ENCODE measurements around the gene TTC14.
"Not testable (repeated sequence)": the region's sequence is repeated elsewhere in the genome, so short reads cannot be mapped to it uniquely, and the experiment has no call there.

The TTC14 gene

DNA sequence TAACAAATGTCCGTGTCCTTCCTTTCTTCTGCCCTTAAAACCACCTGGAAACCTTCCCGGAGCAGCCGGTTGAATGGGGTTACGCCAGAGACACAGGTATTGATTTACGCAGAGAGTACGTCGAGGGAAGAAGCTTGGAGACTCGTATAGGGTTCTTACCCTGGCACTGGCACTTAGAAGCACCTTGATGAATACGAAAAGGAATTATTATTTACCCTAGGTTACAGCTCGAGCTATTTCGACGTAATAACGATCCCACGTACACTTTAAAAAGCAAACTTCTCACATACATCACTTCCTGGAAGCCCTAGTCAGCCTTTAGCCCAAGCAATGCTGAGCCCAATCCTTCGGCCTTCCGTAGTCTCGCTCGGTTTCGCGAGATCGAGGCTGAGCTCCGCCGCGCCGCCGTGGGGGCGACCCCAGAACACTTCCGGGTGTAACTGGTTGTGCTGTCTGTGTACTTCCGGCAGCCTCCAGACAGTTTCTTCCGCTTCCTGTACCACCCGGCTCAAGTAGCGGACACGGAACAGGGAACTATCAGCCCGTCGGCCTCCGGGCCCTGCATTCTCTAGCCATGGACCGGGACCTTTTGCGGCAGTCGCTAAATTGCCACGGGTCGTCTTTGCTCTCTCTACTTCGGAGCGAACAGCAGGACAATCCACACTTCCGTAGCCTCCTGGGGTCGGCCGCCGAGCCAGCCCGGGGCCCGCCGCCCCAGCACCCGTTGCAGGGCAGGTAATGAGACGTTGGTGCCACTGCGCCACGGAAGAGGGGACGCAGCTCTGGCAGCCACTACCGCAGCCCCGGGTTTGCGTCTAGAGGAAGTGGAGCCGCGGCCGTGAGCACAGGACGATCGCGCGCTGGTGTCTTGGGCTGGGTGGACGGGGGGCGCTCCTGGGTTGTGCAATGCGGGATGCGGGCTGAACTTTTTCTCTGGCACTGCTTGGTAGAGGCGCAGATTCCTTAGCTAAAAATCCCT lies at the start of gene TTC14:
Gene TTC14, plus strand, starts transcription at position 476 of the 979 bp plus-strand sequence. Its CDS starts 99 bp downstream, at position 575.
- peak; percentile 90 to 91 for DNase-seq (ENCODE audit: low read depth in 2 of 2)

- no peak for DNase-seq (ENCODE audit: low read depth in 2 of 2)
Observed at GRCh38 chr3:180563406-180563805, 38.6 kb upstream of the TTC14 start.

DNA sequence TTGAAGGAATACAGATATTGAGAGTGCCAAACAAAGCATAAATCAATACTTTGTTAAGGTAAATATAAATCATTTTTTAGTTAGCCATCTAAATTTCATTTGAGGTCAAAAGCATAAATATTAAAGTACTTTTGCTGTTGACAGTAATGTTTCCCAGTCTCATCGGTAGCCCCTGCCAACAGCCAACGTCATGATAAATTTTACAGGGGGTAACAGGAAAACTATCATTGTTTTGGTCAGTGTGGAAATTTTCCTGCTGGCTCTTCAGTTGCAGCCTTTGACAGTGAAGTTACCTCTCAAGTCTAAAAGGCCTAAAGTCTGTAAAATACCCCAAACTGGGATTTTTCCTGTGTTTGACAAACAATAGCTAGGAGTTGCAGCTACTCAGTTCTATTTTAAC lies 37.3 kb upstream of the TTC14 start:
- DNase-seq (ENCODE audit: low read depth in 2 of 2) = no peak

GRCh38 chr3:180570238-180570637 lies 31.7 kb upstream of the TTC14 start:
- DNase-seq (ENCODE audit: low read depth in 2 of 2) = no peak

DNA sequence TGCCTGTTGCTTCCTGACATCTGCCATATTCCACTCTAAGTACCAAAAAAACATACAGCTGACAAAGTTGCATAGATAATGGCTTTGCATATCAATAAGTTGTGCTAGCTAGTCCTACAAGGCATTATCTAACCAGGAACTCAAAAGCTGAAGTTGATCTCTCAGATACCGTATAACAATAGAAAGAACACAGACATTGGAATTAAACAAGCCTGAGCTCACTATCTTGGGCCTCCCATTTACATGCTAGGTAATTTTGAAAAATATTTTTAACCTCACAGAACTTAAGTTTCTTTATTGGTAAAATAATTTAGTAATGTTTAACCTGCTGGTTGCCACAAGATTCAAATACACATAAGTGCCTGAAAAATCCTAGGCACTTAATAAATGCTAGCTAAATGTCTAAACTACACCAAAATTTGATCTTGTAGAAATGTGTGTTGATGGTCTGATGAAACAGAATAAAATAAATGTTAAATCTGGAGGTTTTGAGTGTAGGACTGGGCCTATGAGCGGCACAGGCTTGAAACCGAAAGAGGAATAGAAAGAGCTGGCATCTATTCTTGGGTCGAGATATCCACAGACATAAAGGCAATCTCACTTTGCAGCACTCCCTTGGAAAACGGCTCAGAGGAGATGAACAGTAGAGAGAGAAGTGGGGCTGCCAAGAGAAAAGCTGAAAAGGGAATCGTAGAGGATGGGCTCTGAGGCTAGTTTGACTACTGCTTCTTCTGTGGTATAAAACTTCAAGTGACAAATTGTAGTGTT lies 29.9 kb upstream of the TTC14 start:
- no peak for DNase-seq (ENCODE audit: low read depth in 2 of 2)

DNA sequence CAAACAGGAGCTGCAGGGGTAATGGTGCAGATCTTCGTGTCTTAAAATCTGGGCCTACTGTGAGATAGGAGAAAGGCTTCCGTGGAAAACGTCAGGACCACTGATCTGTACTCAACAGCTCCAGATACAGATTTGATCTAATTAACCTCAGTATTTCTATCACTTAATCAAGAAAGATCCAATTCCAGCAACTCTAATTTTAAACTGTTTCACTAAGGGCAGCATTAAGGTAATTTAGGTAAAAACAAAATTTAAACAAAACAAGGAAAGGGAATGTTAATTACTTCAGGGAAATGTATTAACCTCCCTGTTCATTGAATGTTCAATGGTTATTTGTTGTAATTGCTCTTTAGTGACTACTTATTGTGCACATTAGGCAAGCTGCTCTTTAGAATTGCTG lies 26.4 kb upstream of the TTC14 start:
- DNase-seq (ENCODE audit: low read depth in 2 of 2) = no peak

- DNase-seq (ENCODE audit: low read depth in 2 of 2) = no peak
Observed at GRCh38 chr3:180580934-180581333, 21.0 kb upstream of the TTC14 start.

- DNase-seq (ENCODE audit: low read depth in 2 of 2) = no peak
Observed at GRCh38 chr3:180590396-180590795, 11.6 kb upstream of the TTC14 start.

DNA sequence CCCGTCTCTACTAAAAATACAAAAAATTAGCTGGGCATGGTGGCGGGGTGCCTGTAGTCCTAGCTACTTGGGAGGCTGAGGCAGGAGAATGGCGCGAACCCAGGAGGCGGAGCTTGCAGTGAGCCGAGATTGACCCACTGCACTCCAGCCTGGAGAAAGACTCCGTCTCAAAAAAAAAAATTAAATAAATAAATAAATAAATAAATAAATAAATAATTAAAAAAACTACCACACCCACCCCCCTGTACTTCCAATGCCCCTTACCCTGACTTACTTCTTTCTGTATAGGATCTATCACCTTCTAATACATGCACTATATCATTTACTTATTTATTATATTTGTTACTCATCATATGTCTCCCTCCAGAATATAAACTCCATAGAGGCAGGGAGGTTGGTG lies 8.3 kb upstream of the TTC14 start:
- DNase-seq (ENCODE audit: low read depth in 2 of 2) = not testable (repeated sequence)

GRCh38 chr3:180594631-180595558 lies 7.1 kb upstream of the TTC14 start:
- peak in 1 of 2 experiments; percentile 36 for DNase-seq (ENCODE audit: low read depth in 2 of 2)

DNA sequence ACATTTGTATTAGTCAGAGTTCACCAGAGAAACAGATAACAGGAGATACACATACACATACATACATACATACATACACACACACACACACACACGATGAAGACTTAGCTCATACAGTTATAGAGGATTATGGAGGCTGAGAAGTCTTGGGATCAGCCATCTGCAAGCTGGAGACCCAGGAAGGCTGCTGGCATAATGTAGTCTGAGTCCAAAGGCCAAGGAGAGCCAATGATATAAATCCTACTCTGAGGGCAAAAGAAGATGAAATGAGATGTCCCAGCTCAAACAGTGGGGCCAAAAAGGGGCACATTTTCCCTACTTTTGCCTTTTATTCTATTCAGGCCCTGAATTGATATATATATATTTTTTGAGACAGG lies 6.4 kb upstream of the TTC14 start:
- no peak for DNase-seq (ENCODE audit: low read depth in 2 of 2)

GRCh38 chr3:180600473-180600872 lies 1.5 kb upstream of the TTC14 start:
- no peak for DNase-seq (ENCODE audit: low read depth in 2 of 2)

- DNase-seq (ENCODE audit: low read depth in 2 of 2) = no peak
Observed at GRCh38 chr3:180611006-180611405, 9.0 kb downstream of the TTC14 start.

GRCh38 chr3:180612364-180612763 lies 10.4 kb downstream of the TTC14 start:
- no peak for DNase-seq (ENCODE audit: low read depth in 2 of 2)

DNA sequence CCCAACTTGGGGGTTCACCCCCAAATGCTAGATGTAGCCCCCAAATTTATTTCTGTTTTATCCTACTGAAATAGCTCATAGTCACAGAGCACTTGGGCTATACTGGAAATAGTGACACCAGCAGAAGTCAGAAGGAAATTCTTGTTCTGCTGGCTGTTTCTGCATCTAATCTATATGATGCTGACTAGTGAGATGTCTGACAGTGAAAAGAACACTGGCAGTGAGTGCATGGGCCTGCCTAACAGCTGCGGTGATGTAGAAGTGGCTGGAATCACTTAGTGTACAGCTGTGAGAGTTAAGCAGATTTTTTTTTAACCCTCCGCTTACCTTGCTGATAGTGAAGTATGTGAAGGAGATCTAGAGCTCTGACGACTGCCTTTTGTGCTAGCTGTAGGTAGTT lies 14.0 kb downstream of the TTC14 start:
- DNase-seq (ENCODE audit: low read depth in 2 of 2) = no peak

GRCh38 chr3:180617049-180617448 lies 15.1 kb downstream of the TTC14 start:
- no peak for DNase-seq (ENCODE audit: low read depth in 2 of 2)

DNA sequence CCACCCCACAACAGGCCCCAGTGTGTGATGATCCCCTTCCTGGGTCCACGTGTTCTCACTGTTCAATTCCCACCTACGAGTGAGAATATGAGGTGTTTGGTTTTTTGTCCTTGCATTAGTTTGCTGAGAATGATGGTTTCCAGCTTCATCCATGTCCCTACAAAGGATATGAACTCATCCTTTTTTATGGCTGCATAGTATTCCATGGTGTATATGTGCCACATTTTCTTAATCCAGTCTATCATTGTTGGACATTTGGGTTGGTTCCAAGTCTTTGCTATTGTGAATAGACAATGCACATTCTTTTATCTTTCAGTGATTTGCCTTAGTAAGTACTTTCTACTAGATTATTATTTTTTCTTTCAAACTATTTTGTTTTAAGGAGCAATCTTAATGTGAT lies 16.6 kb downstream of the TTC14 start:
- not testable (repeated sequence) for DNase-seq (ENCODE audit: low read depth in 2 of 2)

- no peak for DNase-seq (ENCODE audit: low read depth in 2 of 2)
Observed at GRCh38 chr3:180619723-180620122, 17.8 kb downstream of the TTC14 start.

DNA sequence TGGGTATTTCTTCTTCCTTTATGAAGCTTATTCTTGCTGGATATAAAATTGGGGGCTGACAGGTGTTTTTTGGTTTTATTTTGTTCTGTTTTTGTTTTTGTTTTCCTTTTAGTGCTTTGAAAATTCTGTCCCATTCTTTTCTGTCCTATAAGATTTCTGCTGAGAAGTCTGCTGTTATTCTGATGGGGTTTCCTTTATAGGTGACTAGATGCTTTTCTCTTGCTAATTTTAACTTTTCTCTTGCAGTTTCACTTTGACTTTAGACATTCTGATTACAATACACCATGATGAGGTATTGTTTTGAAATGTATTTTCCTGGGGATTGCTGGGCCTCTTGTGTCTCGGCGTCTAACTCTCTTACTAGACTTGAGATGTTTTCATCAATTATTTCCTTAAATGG lies 22.8 kb downstream of the TTC14 start:
- no peak for DNase-seq (ENCODE audit: low read depth in 2 of 2)

- DNase-seq (ENCODE audit: low read depth in 2 of 2) = no peak
Observed at GRCh38 chr3:180626844-180627243, 24.9 kb downstream of the TTC14 start.

DNA sequence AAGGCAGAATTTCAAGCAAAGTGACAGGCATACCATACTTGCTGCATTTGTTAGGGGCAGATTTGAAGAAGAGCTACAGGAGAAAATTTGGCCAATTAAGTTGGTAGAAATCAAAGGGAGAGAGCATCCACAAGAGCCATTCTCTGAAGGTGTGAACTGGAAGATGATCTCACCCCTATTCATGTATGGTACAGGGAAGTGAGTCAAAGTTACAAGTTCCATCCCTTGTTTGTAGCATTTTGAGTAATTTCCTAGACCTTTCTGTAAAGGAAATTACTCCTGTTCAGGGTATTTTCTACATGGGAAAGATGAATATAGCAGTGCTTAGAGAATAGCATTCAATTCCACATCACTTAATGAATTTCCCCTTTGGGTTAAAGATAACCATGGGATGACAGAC lies 28.4 kb downstream of the TTC14 start:
- DNase-seq (ENCODE audit: low read depth in 2 of 2) = no peak

DNA sequence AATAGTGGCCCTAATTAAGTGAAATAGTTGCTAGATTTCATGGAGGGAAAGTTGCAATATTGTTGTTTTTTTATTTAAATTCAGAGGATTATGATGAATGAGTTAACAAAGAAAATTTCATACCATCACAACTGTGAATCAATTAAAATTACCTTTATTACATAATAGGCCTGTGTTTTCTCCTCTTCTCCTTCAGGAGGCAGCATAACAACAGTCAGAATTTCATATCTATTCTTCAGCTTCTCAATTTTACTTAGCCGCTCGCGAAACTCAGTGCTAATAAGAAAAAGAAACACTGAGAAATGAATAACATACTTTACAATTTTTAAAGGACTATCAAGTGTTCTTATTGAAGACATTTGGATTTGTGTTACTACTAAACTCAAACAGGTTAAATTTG lies 29.4 kb downstream of the TTC14 start:
- DNase-seq (ENCODE audit: low read depth in 2 of 2) = no peak

Data from fibroblast of skin of left quadriceps (primary cell).